Right lobe of liver (tissue), 4 donors: ENCODE data around the gene MAML2.
"Not testable (repeated sequence)": the region's sequence is repeated elsewhere in the genome, so short reads cannot be mapped to it uniquely, and the experiment has no call there.

ENCODE experiments used
- POLR2A ChIP-seq: fragments of 450-650 bp; IDR thresholded peaks from one replicate; pipeline ENCODE4 v1.6.1; 2017; ENCODE audit warnings: antibody characterized with exemption, mild to moderate bottlenecking
- TF ChIP-seq, protein P1 (sequence below), 4 donors: fragments of 200-600 bp in 3 of 4; fragments of 450-650 bp in 1 of 4; IDR thresholded peaks; one replicate each; pipeline versions ENCODE4 v1.5.1 to v1.8.0; 2016 to 2022; ENCODE audit warnings: antibody characterized with exemption in 4 of 4, mild to moderate bottlenecking in 2 of 4
- donor health status: DM: no; HTN: no; CAD: no.
- donor health status: DM: no; HTN: no; CAD: no.
- donor health status: DM: no; HTN: yes; CAD: no.

GRCh38 chr11:96285985-96286384 lies 57.0 kb downstream of the MAML2 start:
- TF ChIP-seq, protein P1, sequence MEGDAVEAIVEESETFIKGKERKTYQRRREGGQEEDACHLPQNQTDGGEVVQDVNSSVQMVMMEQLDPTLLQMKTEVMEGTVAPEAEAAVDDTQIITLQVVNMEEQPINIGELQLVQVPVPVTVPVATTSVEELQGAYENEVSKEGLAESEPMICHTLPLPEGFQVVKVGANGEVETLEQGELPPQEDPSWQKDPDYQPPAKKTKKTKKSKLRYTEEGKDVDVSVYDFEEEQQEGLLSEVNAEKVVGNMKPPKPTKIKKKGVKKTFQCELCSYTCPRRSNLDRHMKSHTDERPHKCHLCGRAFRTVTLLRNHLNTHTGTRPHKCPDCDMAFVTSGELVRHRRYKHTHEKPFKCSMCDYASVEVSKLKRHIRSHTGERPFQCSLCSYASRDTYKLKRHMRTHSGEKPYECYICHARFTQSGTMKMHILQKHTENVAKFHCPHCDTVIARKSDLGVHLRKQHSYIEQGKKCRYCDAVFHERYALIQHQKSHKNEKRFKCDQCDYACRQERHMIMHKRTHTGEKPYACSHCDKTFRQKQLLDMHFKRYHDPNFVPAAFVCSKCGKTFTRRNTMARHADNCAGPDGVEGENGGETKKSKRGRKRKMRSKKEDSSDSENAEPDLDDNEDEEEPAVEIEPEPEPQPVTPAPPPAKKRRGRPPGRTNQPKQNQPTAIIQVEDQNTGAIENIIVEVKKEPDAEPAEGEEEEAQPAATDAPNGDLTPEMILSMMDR (IDR thresholded peaks at IDR 0.05) = not testable (repeated sequence)
- not testable (repeated sequence) for TF ChIP-seq POLR2A
